ENCODE measurements around the gene GLI3.

The GLI3 gene

DNA sequence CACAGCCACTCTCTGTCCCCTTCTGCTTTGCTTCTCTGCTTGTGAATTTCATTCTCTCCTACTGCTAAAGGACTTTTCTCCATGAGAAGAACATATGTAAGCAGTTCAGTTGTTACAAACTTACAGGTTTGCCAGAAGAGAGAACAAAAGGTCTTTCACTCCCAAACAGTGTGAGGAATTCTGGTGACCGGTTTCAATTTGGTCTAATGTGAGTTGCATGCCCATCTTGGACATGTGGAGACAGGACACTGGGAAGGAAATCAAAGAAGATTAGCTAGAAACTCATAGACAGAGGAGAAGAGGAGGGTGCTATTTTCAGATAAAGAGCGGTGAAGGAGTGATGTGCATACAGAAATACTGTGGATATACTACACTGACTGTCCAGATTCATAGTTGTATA, 324.6 kb downstream of the GLI3 start:
- no peak for DNase-seq (ENCODE audit: low read depth, low spot score)
- in situ Hi-C loops (cut with HindIII; ENCODE audit: low sequenced_read_pairs): no loop called here
- H3K4me3 ChIP-seq (ENCODE audit: low read depth, low read length): no peak overlapping the region
- TF ChIP-seq, protein P1, sequence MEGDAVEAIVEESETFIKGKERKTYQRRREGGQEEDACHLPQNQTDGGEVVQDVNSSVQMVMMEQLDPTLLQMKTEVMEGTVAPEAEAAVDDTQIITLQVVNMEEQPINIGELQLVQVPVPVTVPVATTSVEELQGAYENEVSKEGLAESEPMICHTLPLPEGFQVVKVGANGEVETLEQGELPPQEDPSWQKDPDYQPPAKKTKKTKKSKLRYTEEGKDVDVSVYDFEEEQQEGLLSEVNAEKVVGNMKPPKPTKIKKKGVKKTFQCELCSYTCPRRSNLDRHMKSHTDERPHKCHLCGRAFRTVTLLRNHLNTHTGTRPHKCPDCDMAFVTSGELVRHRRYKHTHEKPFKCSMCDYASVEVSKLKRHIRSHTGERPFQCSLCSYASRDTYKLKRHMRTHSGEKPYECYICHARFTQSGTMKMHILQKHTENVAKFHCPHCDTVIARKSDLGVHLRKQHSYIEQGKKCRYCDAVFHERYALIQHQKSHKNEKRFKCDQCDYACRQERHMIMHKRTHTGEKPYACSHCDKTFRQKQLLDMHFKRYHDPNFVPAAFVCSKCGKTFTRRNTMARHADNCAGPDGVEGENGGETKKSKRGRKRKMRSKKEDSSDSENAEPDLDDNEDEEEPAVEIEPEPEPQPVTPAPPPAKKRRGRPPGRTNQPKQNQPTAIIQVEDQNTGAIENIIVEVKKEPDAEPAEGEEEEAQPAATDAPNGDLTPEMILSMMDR (IDR thresholded peaks at IDR 0.05; ENCODE audit: low read depth, low read length): no peak

DNA sequence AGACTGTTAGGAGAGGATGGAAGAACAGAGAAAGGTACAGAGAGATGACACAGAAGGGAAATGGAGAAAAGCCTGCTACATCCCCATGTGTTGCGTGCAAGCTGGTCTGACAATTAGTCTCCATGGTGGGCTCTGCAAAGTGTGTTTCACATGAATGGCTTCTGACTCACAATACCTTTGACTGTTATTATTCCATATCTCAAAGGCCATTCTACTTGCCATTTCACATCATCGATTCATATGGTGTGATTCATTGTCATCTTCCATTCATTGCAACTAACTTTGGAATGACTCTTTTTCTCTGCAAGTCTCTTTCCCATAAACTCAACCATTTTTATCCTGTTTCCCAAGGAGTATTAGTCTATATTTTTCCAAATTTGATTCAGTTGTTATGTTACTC, 325.2 kb downstream of the GLI3 start:
- TF ChIP-seq, protein P1 (IDR thresholded peaks at IDR 0.05; ENCODE audit: low read depth, low read length): no peak
- H3K4me3 ChIP-seq (ENCODE audit: low read depth, low read length): no peak overlapping the region
- DNase-seq (ENCODE audit: low read depth, low spot score): peak; percentile 71
- in situ Hi-C loops (cut with HindIII; ENCODE audit: low sequenced_read_pairs): no loop called here

Data from astrocyte of the spinal cord (primary cell).